Epithelial cell of esophagus (primary cell): ENCODE results near the gene LPIN2.
A peak's percentile ranks its signal among the peaks of the same experiment; 100 is the strongest.

ENCODE experiments used
- DNase-seq: peaks from one replicate; pipeline ENCODE4 v3.0.0; 2010; ENCODE audit warnings: low read depth
- H3K4me3 ChIP-seq: 2 replicates; pipeline ENCODE4 v1.5.1; 2011; ENCODE audit warnings: mild to moderate bottlenecking, low read length, control low read depth
- CTCF ChIP-seq: IDR thresholded peaks from 2 replicates; pipeline ENCODE4 v1.5.1; 2011; ENCODE audit warnings: low read depth, mild to moderate bottlenecking, low read length, control low read depth, inconsistent platforms; ENCODE audit not compliant: insufficient read depth; ENCODE audit errors: missing control alignments

Gene LPIN2

GRCh38 chr18:3041843-3042242 is 28.9 kb upstream of the LPIN2 start:
- TF ChIP-seq CTCF = no peak
- no peak for DNase-seq
- H3K4me3 ChIP-seq = no peak overlapping the region

DNA sequence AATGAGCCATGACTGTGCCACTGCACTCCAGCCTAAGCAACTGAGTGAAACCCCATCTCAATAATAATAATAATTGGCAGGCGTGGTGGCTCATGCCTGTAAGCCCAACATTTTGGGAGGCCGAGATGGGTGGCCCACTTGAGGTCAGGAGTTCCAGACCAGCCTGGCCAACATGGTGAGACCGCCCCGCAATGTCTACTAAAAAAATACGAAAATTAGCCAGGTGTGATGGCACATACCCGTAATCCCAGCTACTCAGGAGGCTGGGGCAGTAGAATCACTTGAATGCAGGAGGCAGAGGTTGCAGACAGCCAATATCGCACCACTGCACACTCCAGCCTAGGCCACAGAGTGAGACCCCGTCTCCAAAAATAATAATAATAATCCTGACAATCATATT is 27.9 kb upstream of the LPIN2 start:
- no peak for TF ChIP-seq CTCF
- H3K4me3 ChIP-seq = no peak overlapping the region
- no peak for DNase-seq

DNA sequence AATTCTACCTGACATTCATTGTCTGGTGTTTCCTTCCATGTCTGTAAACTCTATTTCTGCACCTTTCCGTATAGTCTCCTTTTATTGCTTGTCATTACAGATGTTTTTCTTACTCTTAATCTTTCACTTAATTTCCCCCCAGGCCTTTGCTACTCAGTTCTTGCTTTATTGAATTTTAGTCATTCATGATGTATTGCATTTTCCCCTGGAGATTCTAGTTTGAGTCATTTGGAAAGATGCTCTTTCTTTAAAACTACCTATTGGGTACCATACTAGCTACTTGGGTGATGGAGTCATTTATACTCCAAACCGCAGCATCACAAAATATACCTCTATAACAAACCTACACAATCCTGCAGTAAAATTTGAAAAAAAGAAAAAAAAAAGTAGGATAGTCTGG is 27.2 kb upstream of the LPIN2 start:
- TF ChIP-seq CTCF = no peak
- DNase-seq = no peak
- H3K4me3 ChIP-seq = no peak overlapping the region

DNA sequence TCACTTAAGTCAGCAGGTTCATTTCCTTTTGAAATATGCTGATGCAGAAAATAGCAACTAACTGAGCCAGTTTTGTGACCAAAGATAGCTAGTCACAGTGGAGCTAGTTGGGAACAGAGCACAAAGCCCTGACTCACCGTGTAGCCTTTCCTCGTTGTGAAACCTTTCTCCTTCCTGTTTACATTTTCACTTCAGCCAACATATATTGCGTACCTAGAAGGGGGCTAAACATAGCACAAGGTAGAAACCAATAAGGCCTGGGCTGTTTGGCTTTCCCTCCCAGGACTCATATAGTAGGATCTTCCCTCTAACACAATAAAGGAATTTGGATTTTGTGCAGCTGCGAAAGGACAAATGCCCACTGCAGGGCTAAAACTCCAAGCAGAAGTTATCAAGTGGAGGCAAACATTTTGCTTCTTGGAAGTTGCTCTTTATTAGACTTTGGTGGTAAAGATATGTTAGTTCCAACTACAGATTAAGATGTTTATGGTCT is 24.5 kb upstream of the LPIN2 start:
- H3K4me3 ChIP-seq = no peak overlapping the region
- peak; percentile 94 for DNase-seq
- no peak for TF ChIP-seq CTCF

- no peak overlapping the region for H3K4me3 ChIP-seq
- DNase-seq = peak; percentile 84
- no peak for TF ChIP-seq CTCF
These were observed 23.2 kb upstream of the LPIN2 start for GRCh38 chr18:3036108-3036507.

DNA sequence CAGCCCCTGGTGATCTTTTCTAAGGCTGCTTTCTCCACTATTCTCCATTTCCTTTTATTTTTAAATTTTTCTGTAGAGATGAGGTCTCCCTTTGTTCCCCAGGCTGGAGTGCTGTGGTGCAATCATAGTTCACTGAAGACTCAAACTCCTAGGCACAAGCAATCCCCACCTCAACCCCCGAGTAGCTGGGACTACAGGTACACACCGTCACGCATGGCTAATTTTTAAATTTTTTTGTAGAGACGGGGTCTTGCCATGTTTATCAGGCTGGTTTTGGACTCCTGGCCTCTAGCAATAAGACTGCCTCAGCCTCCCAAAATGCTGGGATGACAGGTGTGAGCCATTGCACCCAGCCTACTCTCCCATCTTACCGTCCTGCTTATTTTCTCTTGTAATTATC is 22.7 kb upstream of the LPIN2 start:
- no peak for TF ChIP-seq CTCF
- no peak for DNase-seq
- H3K4me3 ChIP-seq = no peak overlapping the region

- no peak for DNase-seq
- no peak overlapping the region for H3K4me3 ChIP-seq
- TF ChIP-seq CTCF = no peak
These were observed 19.8 kb upstream of the LPIN2 start for GRCh38 chr18:3032721-3033120.
